Aorta (tissue), 5 donors: ENCODE measurements around the gene ALDOA. TPM values are rescaled to one million over a fixed set of nuclear protein-coding genes. Genes with fewer than 3 reads are reported as not detected.
A peak's percentile ranks its signal among the peaks of the same experiment; 100 is the strongest.
"Not testable (repeated sequence)": the region's sequence is repeated elsewhere in the genome, so short reads cannot be mapped to it uniquely, and the experiment has no call there.

Experiments used
- ATAC-seq: fragments of 200-7000 bp; cut with Tn5 transposase; one replicate; pipeline ENCODE4 v1.9.1; 2022; ENCODE audit warnings: moderate library complexity; ENCODE audit not compliant: low FRiP score
- DNase-seq, 2 donors: peaks; one replicate each; pipeline ENCODE4 v3.0.0-alpha.2; 2020
- H3K27ac ChIP-seq, 2 donors: one replicate each; pipeline ENCODE4 v1.5.1; 2013; ENCODE audit warnings: low read length in 2 of 2, mild to moderate bottlenecking in 2 of 2, moderate library complexity in 2 of 2, control low read depth in 1 of 2, inconsistent platforms in 1 of 2, low read depth in 1 of 2
- H3K27me3 ChIP-seq, 2 donors: one replicate each; pipeline ENCODE4 v1.6.1; 2013; ENCODE audit warnings: control low read depth in 1 of 2, low read length in 1 of 2, mild to moderate bottlenecking in 1 of 2, moderate library complexity in 1 of 2; ENCODE audit not compliant: insufficient read depth in 2 of 2, control insufficient read depth in 1 of 2
- H3K36me3 ChIP-seq, 2 donors: one replicate each; pipeline ENCODE4 v1.6.1; 2013; ENCODE audit warnings: control low read depth in 1 of 2, low read length in 1 of 2, mild to moderate bottlenecking in 1 of 2; ENCODE audit not compliant: insufficient read depth in 2 of 2, control insufficient read depth in 1 of 2
- H3K4me1 ChIP-seq, 2 donors: one replicate each; pipeline ENCODE4 v1.6.1; 2013; ENCODE audit warnings: low read length in 2 of 2, control low read depth in 1 of 2, mild to moderate bottlenecking in 1 of 2, moderate library complexity in 1 of 2; ENCODE audit not compliant: insufficient read depth in 2 of 2, control insufficient read depth in 1 of 2
- H3K4me3 ChIP-seq, 2 donors: one replicate each; pipeline ENCODE4 v1.5.1; 2013; ENCODE audit warnings: low read length in 2 of 2, control low read depth in 1 of 2, mild to moderate bottlenecking in 1 of 2
- H3K9me3 ChIP-seq: one replicate; pipeline ENCODE4 v1.6.1; 2013; ENCODE audit warnings: mild to moderate bottlenecking, low read length; ENCODE audit not compliant: control insufficient read depth
- WGBS, 2 donors: extraction: QIAGEN DNeasy Blood & Tissue Kit; methylation state at CpG; one replicate each; pipeline ENCODE4 v1.1.7; 2013; 5-methylcytosine and 5-hydroxymethylcytosine counted together
- intact Hi-C, 2 donors: fragments of 100-400 bp; cut with DNase I; formaldehyde crosslinking; loops; one replicate each; pipeline versions ENCODE4 v1.14.2 to v1.15.0; 2022
- long read RNA-seq, 2 donors: library from polyadenylated mRNA; unstranded; transcript quantifications; one replicate each; pipeline ENCODE4 v2.0.0, GENCODE V29; 2020 to 2021
- polyA plus RNA-seq, 2 donors: library from polyadenylated mRNA; stranded (reverse); fragments of 200-250 nt; gene quantifications; one replicate each; pipeline ENCODE4 v1.2.3, GENCODE V29; 2013
- total RNA-seq, 2 donors: library from RNA; stranded (reverse); fragmentation: NEBNext Ultra II Directional; extraction: Animal tissue kit (Norgen Biotek cat#: 25700); gene quantifications; one replicate each; pipeline ENCODE4 v1.2.1, GENCODE V29; 2021
- donor health status: healthy with polysubstance abuse.
- donor health status: Bipolar disorder and iron deficiency.
- donor health status: DM: no; HTN: no; CAD: no.
- donor health status: DM: no; HTN: no; CAD: no.
- donor health status: DM: yes; HTN: yes; CAD: no.

ALDOA gene
- total RNA-seq (100 to 1,000 TPM; 791 to 861 TPM), polyA plus RNA-seq (100 to 1,000 TPM; 494 to 621 TPM)
- long read RNA-seq, donor 1, transcript ALDOA-219 (8 exons, 1,499 nt), result minor isoform, 11 of 2,818 reads
- long read RNA-seq, donor 1, transcript ALDOA-209 (9 exons, 1,579 nt), result major isoform, 2,634 of 2,818 reads
- long read RNA-seq, donor 1, transcript ALDOA-206 (9 exons, 1,550 nt), result minor isoform, 154 of 2,818 reads
- long read RNA-seq, donor 1, partial matches to known transcripts, result 1 of 2,818 reads
- long read RNA-seq, donor 1, other reads (novel, unspliced or antisense), result 9 of 2,818 reads
- long read RNA-seq, donor 2, transcript ALDOA-206 (9 exons, 1,550 nt), result minor isoform, 26 of 440 reads
- long read RNA-seq, donor 2, transcript ALDOA-209 (9 exons, 1,579 nt), result major isoform, 404 of 440 reads
- long read RNA-seq, donor 2, partial matches to known transcripts, result 2 of 440 reads
- long read RNA-seq, donor 2, other reads (novel, unspliced or antisense), result 6 of 440 reads

GRCh38 chr16:30065102-30065942 lies at the start of gene ALDOA:
Gene ALDOA (plus strand): TSS chr16:30065760. CDS start chr16:30066898, 1,138 bp downstream.
- no peaks in the 10 kb centered on the region for H3K9me3 ChIP-seq
- no peaks in the 10 kb centered on the region for H3K27me3 ChIP-seq
- DNase-seq, result peak; percentile 99
- peaks cover 0 to 14% of the 10 kb centered on the region in 2 donors for H3K36me3 ChIP-seq
- peak within 1 kb of the TSS; percentile 92 to 94 for H3K27ac ChIP-seq
- H3K4me3 ChIP-seq, result peak within 1 kb of the TSS; percentile 57 to 90
- 0% methylated on average over 88 to 99 of the region's 99 CpGs for WGBS, 2 donors
- ATAC-seq, result peak; percentile 94
- intact Hi-C loops, result loop anchor here in 1 of 2 donors (10.0 kb wide), 1 partner anchor 339 kb away; the partner anchor contains the start of gene ZNF771
- H3K4me1 ChIP-seq, result no peaks in the 10 kb centered on the region

- ATAC-seq, result no peak
- no peaks in the 10 kb centered on the region for H3K27me3 ChIP-seq
- H3K9me3 ChIP-seq, result no peaks in the 10 kb centered on the region
- intact Hi-C loops, result no loop called here
- 70 to 74% methylated on average over 8 of the region's 8 CpGs for WGBS, 2 donors
- H3K36me3 ChIP-seq, result no peaks in the 10 kb centered on the region
- no peak overlapping the region for H3K27ac ChIP-seq
- no peak overlapping the region for H3K4me3 ChIP-seq
- DNase-seq, result no peak
- H3K4me1 ChIP-seq, result no peaks in the 10 kb centered on the region
Observed at GRCh38 chr16:30016555-30017276, 48.8 kb upstream of the ALDOA start.

GRCh38 chr16:30017277-30017656 lies 48.3 kb upstream of the ALDOA start:
- intact Hi-C loops, result no loop called here
- H3K4me1 ChIP-seq, result no peaks in the 10 kb centered on the region
- WGBS, 2 donors, result 98% methylated on average over 2 of the region's 2 CpGs
- no peaks in the 10 kb centered on the region for H3K9me3 ChIP-seq
- H3K36me3 ChIP-seq, result no peaks in the 10 kb centered on the region
- H3K4me3 ChIP-seq, result no peak overlapping the region
- H3K27ac ChIP-seq, result no peak overlapping the region
- DNase-seq, result no peak
- ATAC-seq, result no peak
- H3K27me3 ChIP-seq, result no peaks in the 10 kb centered on the region

- intact Hi-C loops, ATAC-seq: not testable (repeated sequence)
- WGBS, 2 donors, result 80 to 92% methylated on average over 4 of the region's 4 CpGs
Observed at GRCh38 chr16:30017937-30018336, 47.6 kb upstream of the ALDOA start.

GRCh38 chr16:30018731-30019158 lies 46.8 kb upstream of the ALDOA start:
- no peaks in the 10 kb centered on the region for H3K27me3 ChIP-seq
- H3K9me3 ChIP-seq, result no peaks in the 10 kb centered on the region
- no peak overlapping the region for H3K4me3 ChIP-seq
- WGBS, 2 donors, result 67 to 69% methylated on average over 4 of the region's 4 CpGs
- intact Hi-C loops, result no loop called here
- H3K4me1 ChIP-seq, result no peaks in the 10 kb centered on the region
- DNase-seq (no peak), ATAC-seq (no peak)
- H3K36me3 ChIP-seq, result no peaks in the 10 kb centered on the region
- H3K27ac ChIP-seq, result no peak overlapping the region

More at GRCh38 chr16:30017937-30018336, 47.6 kb upstream of the ALDOA start:
- H3K9me3 ChIP-seq, H3K4me1 ChIP-seq, H3K36me3 ChIP-seq, H3K27me3 ChIP-seq, DNase-seq, H3K27ac ChIP-seq, H3K4me3 ChIP-seq: not testable (repeated sequence)

GRCh38 chr16:30022887-30023286 lies 42.7 kb upstream of the ALDOA start, which contains the start of gene C16orf92:
Gene C16orf92 (plus strand): TSS chr16:30023198. CDS start chr16:30023341, 143 bp downstream.
- intact Hi-C loops, result loop anchor here in 1 of 2 donors (10.0 kb wide), 1 partner anchor 328 kb away; no protein-coding TSS in a partner anchor
- ATAC-seq, result no peak
- Histone ChIP-seq H3K4me3 (no peak within 1 kb of the TSS), H3K36me3 (no peaks in the 10 kb centered on the region), H3K27me3 (no peaks in the 10 kb centered on the region), H3K4me1 (no peaks in the 10 kb centered on the region), H3K9me3 (no peaks in the 10 kb centered on the region), H3K27ac (no peak within 1 kb of the TSS)
- 81 to 83% methylated on average over 6 of the region's 6 CpGs for WGBS, 2 donors
- no peak for DNase-seq

- H3K27me3 ChIP-seq, result no peaks in the 10 kb centered on the region
- ATAC-seq (no peak), DNase-seq (no peak)
- no peaks in the 10 kb centered on the region for H3K4me1 ChIP-seq
- no peaks in the 10 kb centered on the region for H3K9me3 ChIP-seq
- WGBS, 2 donors, result 83 to 84% methylated on average over 11 of the region's 11 CpGs
- intact Hi-C loops, result loop anchor here in 1 of 2 donors (10.0 kb wide), 1 partner anchor 329 kb away; no protein-coding TSS in a partner anchor
- no peak overlapping the region for H3K4me3 ChIP-seq
- no peak overlapping the region for H3K27ac ChIP-seq
- no peaks in the 10 kb centered on the region for H3K36me3 ChIP-seq
Observed at GRCh38 chr16:30023586-30023985, 42.0 kb upstream of the ALDOA start.

GRCh38 chr16:30024451-30024850 lies 41.1 kb upstream of the ALDOA start:
- no peaks in the 10 kb centered on the region for H3K9me3 ChIP-seq
- no peak overlapping the region for H3K4me3 ChIP-seq
- no peak for DNase-seq
- no peak for ATAC-seq
- H3K27me3 ChIP-seq, result no peaks in the 10 kb centered on the region
- no peaks in the 10 kb centered on the region for H3K36me3 ChIP-seq
- H3K27ac ChIP-seq, result no peak overlapping the region
- H3K4me1 ChIP-seq, result no peaks in the 10 kb centered on the region
- intact Hi-C loops, result loop anchor here in 1 of 2 donors (10.0 kb wide), 1 partner anchor 330 kb away; no protein-coding TSS in a partner anchor
- WGBS, 2 donors, result 74 to 75% methylated on average over 14 to 16 of the region's 16 CpGs
